Measurements from ENCODE around the gene KHDRBS2. TPM values are rescaled to one million over a fixed set of nuclear protein-coding genes. Genes with fewer than 3 reads are reported as not detected.

The KHDRBS2 gene
- total RNA-seq, 1 experiment from 2014 or later: not detected

GRCh38 chr6:61817716-61818115 is 468.3 kb downstream of the KHDRBS2 start:
- H3K36me3 ChIP-seq (ENCODE audit: insufficient read depth, low read length, poor library complexity, severe bottlenecking): no peaks in the 10 kb centered on the region
- no peak for DNase-seq (ENCODE audit: low spot score)
- TF ChIP-seq, protein P1, sequence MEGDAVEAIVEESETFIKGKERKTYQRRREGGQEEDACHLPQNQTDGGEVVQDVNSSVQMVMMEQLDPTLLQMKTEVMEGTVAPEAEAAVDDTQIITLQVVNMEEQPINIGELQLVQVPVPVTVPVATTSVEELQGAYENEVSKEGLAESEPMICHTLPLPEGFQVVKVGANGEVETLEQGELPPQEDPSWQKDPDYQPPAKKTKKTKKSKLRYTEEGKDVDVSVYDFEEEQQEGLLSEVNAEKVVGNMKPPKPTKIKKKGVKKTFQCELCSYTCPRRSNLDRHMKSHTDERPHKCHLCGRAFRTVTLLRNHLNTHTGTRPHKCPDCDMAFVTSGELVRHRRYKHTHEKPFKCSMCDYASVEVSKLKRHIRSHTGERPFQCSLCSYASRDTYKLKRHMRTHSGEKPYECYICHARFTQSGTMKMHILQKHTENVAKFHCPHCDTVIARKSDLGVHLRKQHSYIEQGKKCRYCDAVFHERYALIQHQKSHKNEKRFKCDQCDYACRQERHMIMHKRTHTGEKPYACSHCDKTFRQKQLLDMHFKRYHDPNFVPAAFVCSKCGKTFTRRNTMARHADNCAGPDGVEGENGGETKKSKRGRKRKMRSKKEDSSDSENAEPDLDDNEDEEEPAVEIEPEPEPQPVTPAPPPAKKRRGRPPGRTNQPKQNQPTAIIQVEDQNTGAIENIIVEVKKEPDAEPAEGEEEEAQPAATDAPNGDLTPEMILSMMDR (conservative IDR thresholded peaks at IDR 0.05; ENCODE audit: low read depth, low read length): no peak
- no peak for TF ChIP-seq EZH2 (IDR thresholded peaks at IDR 0.05; ENCODE audit: borderline replicate concordance, low read depth, low read length, poor library complexity, severe bottlenecking)
- no peaks in the 10 kb centered on the region for H3K27me3 ChIP-seq (replicated peaks; ENCODE audit: insufficient read depth, low read depth, low read length, poor library complexity)
- intact Hi-C loops (cut with micrococcal nuclease; ENCODE audit: unreplicated experiment): no loop called here
- BruUV-seq (replicated peaks): no TSS peak
- peaks cover 34% of the 10 kb centered on the region for H3K9me3 ChIP-seq (ENCODE audit: low read depth, low read length, poor library complexity, severe bottlenecking)
- no peak overlapping the region for H3K27ac ChIP-seq (ENCODE audit: low read depth, low read length, poor library complexity, severe bottlenecking)
- no peak overlapping the region for H3K4me3 ChIP-seq (ENCODE audit: low read depth, low read length, poor library complexity, severe bottlenecking)
- no peaks in the 10 kb centered on the region for H3K4me1 ChIP-seq (ENCODE audit: insufficient read depth, low read length, poor library complexity, severe bottlenecking)
- CTCF ChIA-PET: no interaction called here
- POLR2A ChIA-PET (ENCODE audit: low non-redundant PET): no interaction called here

DNA sequence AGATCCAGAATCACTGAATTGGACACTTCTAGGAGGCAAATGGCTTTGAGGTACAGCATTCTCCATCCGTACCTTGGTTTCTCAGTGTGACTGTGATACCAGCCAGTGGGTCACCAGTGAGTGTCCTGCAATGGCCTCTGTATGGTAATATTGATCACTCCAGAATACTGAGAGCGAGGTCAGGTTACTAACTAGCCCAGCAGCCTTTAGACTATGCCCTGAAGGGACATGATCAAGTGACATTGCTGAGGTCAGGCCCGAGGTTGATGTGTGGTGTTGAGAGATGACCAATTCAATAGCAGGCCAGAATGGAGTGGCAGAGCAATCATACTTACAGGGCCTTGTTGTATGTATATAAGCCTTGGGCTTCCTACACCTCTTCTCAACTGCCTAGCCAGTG is 476.0 kb downstream of the KHDRBS2 start:
- no peaks in the 10 kb centered on the region for H3K36me3 ChIP-seq (ENCODE audit: insufficient read depth, low read length, poor library complexity, severe bottlenecking)
- TF ChIP-seq EZH2 (IDR thresholded peaks at IDR 0.05; ENCODE audit: borderline replicate concordance, low read depth, low read length, poor library complexity, severe bottlenecking): no peak
- TF ChIP-seq, protein P1 (conservative IDR thresholded peaks at IDR 0.05; ENCODE audit: low read depth, low read length): no peak
- H3K27ac ChIP-seq (ENCODE audit: low read depth, low read length, poor library complexity, severe bottlenecking): no peak overlapping the region
- CTCF ChIA-PET: no interaction called here
- H3K9me3 ChIP-seq (ENCODE audit: low read depth, low read length, poor library complexity, severe bottlenecking): peaks cover 24% of the 10 kb centered on the region
- intact Hi-C loops (cut with micrococcal nuclease; ENCODE audit: unreplicated experiment): no loop called here
- no peak overlapping the region for H3K4me3 ChIP-seq (ENCODE audit: low read depth, low read length, poor library complexity, severe bottlenecking)
- no peaks in the 10 kb centered on the region for H3K27me3 ChIP-seq (replicated peaks; ENCODE audit: insufficient read depth, low read depth, low read length, poor library complexity)
- POLR2A ChIA-PET (ENCODE audit: low non-redundant PET): no interaction called here
- no peaks in the 10 kb centered on the region for H3K4me1 ChIP-seq (ENCODE audit: insufficient read depth, low read length, poor library complexity, severe bottlenecking)
- DNase-seq (ENCODE audit: low spot score): no peak
- no TSS peak for BruUV-seq (replicated peaks)

- no peaks in the 10 kb centered on the region for H3K4me1 ChIP-seq (ENCODE audit: insufficient read depth, low read length, poor library complexity, severe bottlenecking)
- no TSS peak for BruUV-seq (replicated peaks)
- intact Hi-C loops (cut with micrococcal nuclease; ENCODE audit: unreplicated experiment): no loop called here
- H3K27ac ChIP-seq (ENCODE audit: low read depth, low read length, poor library complexity, severe bottlenecking): no peak overlapping the region
- CTCF ChIA-PET: no interaction called here
- TF ChIP-seq EZH2 (IDR thresholded peaks at IDR 0.05; ENCODE audit: borderline replicate concordance, low read depth, low read length, poor library complexity, severe bottlenecking): no peak
- TF ChIP-seq, protein P1 (conservative IDR thresholded peaks at IDR 0.05; ENCODE audit: low read depth, low read length): peak; percentile 51; the same call in 1 of the 2 replicates
- POLR2A ChIA-PET (ENCODE audit: low non-redundant PET): no interaction called here
- H3K36me3 ChIP-seq (ENCODE audit: insufficient read depth, low read length, poor library complexity, severe bottlenecking): no peaks in the 10 kb centered on the region
- peak; percentile 17 for DNase-seq (ENCODE audit: low spot score)
- no peak overlapping the region for H3K4me3 ChIP-seq (ENCODE audit: low read depth, low read length, poor library complexity, severe bottlenecking)
- H3K9me3 ChIP-seq (ENCODE audit: low read depth, low read length, poor library complexity, severe bottlenecking): peaks cover 19% of the 10 kb centered on the region
- H3K27me3 ChIP-seq (replicated peaks; ENCODE audit: insufficient read depth, low read depth, low read length, poor library complexity): no peaks in the 10 kb centered on the region
Measured at GRCh38 chr6:61809004-61809595, 476.9 kb downstream of the KHDRBS2 start.
